Breast epithelium (tissue), 4 donors: ENCODE results near the gene ZRANB1. TPM values are rescaled to one million over a fixed set of nuclear protein-coding genes. Genes with fewer than 3 reads are reported as not detected.

ENCODE experiments used
- DNase-seq, 2 donors: peaks; one replicate each; pipeline ENCODE4 v3.0.0-alpha.2; 2019; ENCODE audit warnings: low spot score in 2 of 2
- H3K27ac ChIP-seq, 2 donors: fragments of 200-600 bp; sonication (generic) in 1 of 2; one replicate each; pipeline ENCODE4 v1.5.1; 2016 to 2019; ENCODE audit warnings: mild to moderate bottlenecking in 1 of 2
- H3K27me3 ChIP-seq, 2 donors: fragments of 200-600 bp; sonication (generic) in 1 of 2; one replicate each; pipeline versions ENCODE4 v1.5.1 to v1.6.0; 2017 to 2019; ENCODE audit warnings: control low read depth in 1 of 2, mild to moderate bottlenecking in 1 of 2
- H3K36me3 ChIP-seq: fragments of 200-600 bp; one replicate; pipeline ENCODE4 v1.5.1; 2019
- H3K4me1 ChIP-seq, 2 donors: fragments of 200-600 bp; sonication (generic); one replicate each; pipeline ENCODE4 v1.5.1; 2016 to 2019; ENCODE audit warnings: control low read depth in 1 of 2
- H3K4me3 ChIP-seq, 3 donors: fragments of 200-600 bp; sonication (generic); 1 replicate in 2 of 3; 2 replicates in 1 of 3; pipeline ENCODE4 v1.5.1; 2016 to 2019; ENCODE audit warnings: mild to moderate bottlenecking in 3 of 3, moderate library complexity in 2 of 3
- H3K9me3 ChIP-seq, 2 donors: fragments of 200-600 bp; sonication (generic) in 1 of 2; one replicate each; pipeline ENCODE4 v1.5.1; 2016 to 2019; ENCODE audit warnings: control low read depth in 1 of 2
- POLR2A ChIP-seq: fragments of 450-650 bp; IDR thresholded peaks from one replicate; pipeline ENCODE4 v1.6.1; 2016; ENCODE audit warnings: antibody characterized with exemption, mild to moderate bottlenecking, moderate library complexity
- POLR2AphosphoS5 ChIP-seq, 3 donors: sonication (generic); formaldehyde crosslinking; IDR thresholded peaks; one replicate each; pipeline ENCODE4 v1.6.1; 2017; ENCODE audit warnings: antibody characterized with exemption in 3 of 3
- intact Hi-C: fragments of 100-400 bp; cut with DNase I; formaldehyde crosslinking; loops from one replicate; pipeline ENCODE4 v1.15.1; 2023; ENCODE audit warnings: low total_unique reads
- total RNA-seq, 3 donors: library from RNA; depleted of rRNA; stranded (reverse); fragments of >200 nt; gene quantifications; one replicate each; pipeline ENCODE4 v1.1.0, GENCODE V29; 2016
- TF ChIP-seq, protein P1 (sequence below), 3 donors: fragments of 450-650 bp; IDR thresholded peaks; one replicate each; pipeline ENCODE4 v1.5.1; 2016 to 2017; ENCODE audit warnings: antibody characterized with exemption in 3 of 3, mild to moderate bottlenecking in 3 of 3, moderate library complexity in 3 of 3

Gene ZRANB1
- total RNA-seq, 3 donors from 2014 or later, result 32.4 to 37.4 (median 35.1) TPM

DNA sequence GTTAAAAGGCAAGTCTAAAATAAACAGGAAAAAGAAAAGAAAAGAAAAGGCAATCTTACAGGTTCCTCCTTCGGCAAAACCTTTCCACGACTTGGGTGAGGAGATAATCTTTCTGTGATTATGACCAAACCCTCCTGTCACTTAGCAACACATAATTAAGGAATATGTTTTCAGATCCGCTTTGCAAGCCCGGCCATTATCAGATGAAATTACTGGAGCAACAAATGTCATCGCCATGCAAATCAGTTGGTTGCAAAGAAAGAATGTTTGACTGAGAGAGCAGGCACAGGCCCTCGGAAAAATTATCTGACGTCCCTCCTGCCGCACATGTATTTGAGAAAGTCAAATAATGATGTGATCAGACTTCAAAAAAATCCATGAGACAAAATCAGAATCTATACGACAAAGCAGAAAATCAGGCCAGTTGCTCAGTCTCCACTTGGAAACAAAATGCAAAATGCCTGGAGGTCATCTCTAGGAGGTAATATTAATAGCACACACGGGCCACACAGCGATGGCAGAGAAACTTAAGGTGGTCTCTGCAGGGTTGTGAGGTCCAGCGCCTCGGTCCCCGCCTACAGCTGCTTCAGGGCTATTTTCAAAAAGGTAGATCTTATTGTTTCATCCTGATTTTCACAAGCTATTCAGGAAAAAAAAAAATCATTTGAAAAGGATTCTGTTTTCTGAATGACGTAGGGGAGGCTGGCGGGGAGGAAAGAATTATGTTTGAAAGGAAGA lies 82.7 kb downstream of the ZRANB1 start:
- Histone ChIP-seq H3K27me3 (no peaks in the 10 kb centered on the region), H3K27ac (peak overlapping the region in 1 of 2 donors; percentile 30), H3K36me3 (no peaks in the 10 kb centered on the region), H3K4me3 (no peak overlapping the region), H3K9me3 (no peaks in the 10 kb centered on the region), H3K4me1 (no peaks in the 10 kb centered on the region)
- TF ChIP-seq, protein P1, sequence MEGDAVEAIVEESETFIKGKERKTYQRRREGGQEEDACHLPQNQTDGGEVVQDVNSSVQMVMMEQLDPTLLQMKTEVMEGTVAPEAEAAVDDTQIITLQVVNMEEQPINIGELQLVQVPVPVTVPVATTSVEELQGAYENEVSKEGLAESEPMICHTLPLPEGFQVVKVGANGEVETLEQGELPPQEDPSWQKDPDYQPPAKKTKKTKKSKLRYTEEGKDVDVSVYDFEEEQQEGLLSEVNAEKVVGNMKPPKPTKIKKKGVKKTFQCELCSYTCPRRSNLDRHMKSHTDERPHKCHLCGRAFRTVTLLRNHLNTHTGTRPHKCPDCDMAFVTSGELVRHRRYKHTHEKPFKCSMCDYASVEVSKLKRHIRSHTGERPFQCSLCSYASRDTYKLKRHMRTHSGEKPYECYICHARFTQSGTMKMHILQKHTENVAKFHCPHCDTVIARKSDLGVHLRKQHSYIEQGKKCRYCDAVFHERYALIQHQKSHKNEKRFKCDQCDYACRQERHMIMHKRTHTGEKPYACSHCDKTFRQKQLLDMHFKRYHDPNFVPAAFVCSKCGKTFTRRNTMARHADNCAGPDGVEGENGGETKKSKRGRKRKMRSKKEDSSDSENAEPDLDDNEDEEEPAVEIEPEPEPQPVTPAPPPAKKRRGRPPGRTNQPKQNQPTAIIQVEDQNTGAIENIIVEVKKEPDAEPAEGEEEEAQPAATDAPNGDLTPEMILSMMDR (IDR thresholded peaks at IDR 0.05), result no peak
- no peak for TF ChIP-seq POLR2AphosphoS5 (IDR thresholded peaks at IDR 0.05)
- no peak for TF ChIP-seq POLR2A
- intact Hi-C loops, result no loop called here
- no peak for DNase-seq

- H3K27ac ChIP-seq, result no peak overlapping the region
- TF ChIP-seq POLR2AphosphoS5 (IDR thresholded peaks at IDR 0.05), result no peak
- no peak for TF ChIP-seq POLR2A
- TF ChIP-seq, protein P1 (IDR thresholded peaks at IDR 0.05), result no peak
- no peaks in the 10 kb centered on the region for H3K27me3 ChIP-seq
These were observed 83.4 kb downstream of the ZRANB1 start for GRCh38 chr10:125025341-125025740.

GRCh38 chr10:125026036-125026931 lies 84.4 kb downstream of the ZRANB1 start:
- no peaks in the 10 kb centered on the region for H3K27me3 ChIP-seq
- no peak overlapping the region for H3K4me3 ChIP-seq
- H3K27ac ChIP-seq, result no peak overlapping the region
- no peaks in the 10 kb centered on the region for H3K36me3 ChIP-seq
- TF ChIP-seq POLR2AphosphoS5 (IDR thresholded peaks at IDR 0.05) (no peak), POLR2A (no peak)
- TF ChIP-seq, protein P1 (IDR thresholded peaks at IDR 0.05), result no peak
- H3K4me1 ChIP-seq, result no peaks in the 10 kb centered on the region
- no peak for DNase-seq
- no peaks in the 10 kb centered on the region for H3K9me3 ChIP-seq
- intact Hi-C loops, result no loop called here

More at GRCh38 chr10:125025341-125025740, 83.4 kb downstream of the ZRANB1 start:
- H3K4me1 ChIP-seq, result no peaks in the 10 kb centered on the region
- intact Hi-C loops, result no loop called here
- no peaks in the 10 kb centered on the region for H3K36me3 ChIP-seq
- H3K9me3 ChIP-seq, result no peaks in the 10 kb centered on the region
- H3K4me3 ChIP-seq, result no peak overlapping the region
- no peak for DNase-seq

- no peak overlapping the region for H3K4me3 ChIP-seq
- DNase-seq, result no peak
- no peaks in the 10 kb centered on the region for H3K27me3 ChIP-seq
- intact Hi-C loops, result no loop called here
- no peaks in the 10 kb centered on the region for H3K9me3 ChIP-seq
- no peaks in the 10 kb centered on the region for H3K4me1 ChIP-seq
- TF ChIP-seq POLR2A (no peak), POLR2AphosphoS5 (IDR thresholded peaks at IDR 0.05) (no peak)
- TF ChIP-seq, protein P1 (IDR thresholded peaks at IDR 0.05), result no peak
- H3K36me3 ChIP-seq, result no peaks in the 10 kb centered on the region
- no peak overlapping the region for H3K27ac ChIP-seq
These were observed 85.2 kb downstream of the ZRANB1 start for GRCh38 chr10:125026974-125027735.
